Activated naive CD4-positive, alpha-beta T cell treated with anti-CD3 and anti-CD28 coated beads for 36 hours (primary cell): ENCODE measurements around the gene ARMC6. TPM values are rescaled to one million over a fixed set of nuclear protein-coding genes. Genes with fewer than 3 reads are reported as not detected.

ENCODE experiments used
- CTCF ChIA-PET: fragments of 350-600 bp; sonication (Branson Sonifier 250); formaldehyde crosslinking; loops from one replicate; lab custom pipeline; 2021; ENCODE audit warnings: antibody characterized with exemption; lab: Charles Lee
- DNase-seq: peaks from one replicate; pipeline ENCODE4 v3.0.0-alpha.2; 2020
- H3K27ac Mint-ChIP-seq: one replicate; pipeline ENCODE4 v1.8.0; 2021; ENCODE audit warnings: mild to moderate bottlenecking, mixed read lengths
- H3K27me3 Mint-ChIP-seq: one replicate; pipeline ENCODE4 v1.8.0; 2021; ENCODE audit warnings: low read depth, mixed read lengths
- H3K36me3 Mint-ChIP-seq: one replicate; pipeline ENCODE4 v1.8.0; 2021; ENCODE audit warnings: low read depth, mixed read lengths
- H3K4me1 Mint-ChIP-seq: one replicate; pipeline ENCODE4 v1.8.0; 2021; ENCODE audit warnings: low read depth, mixed read lengths
- H3K4me3 Mint-ChIP-seq: one replicate; pipeline ENCODE4 v1.8.0; 2021; ENCODE audit warnings: mild to moderate bottlenecking, moderate library complexity, mixed read lengths
- H3K9me3 Mint-ChIP-seq: one replicate; pipeline ENCODE4 v1.8.0; 2021; ENCODE audit warnings: mixed read lengths
- intact Hi-C: fragments of 100-400 bp; cut with micrococcal nuclease; formaldehyde crosslinking; loops from one replicate; pipeline ENCODE4 v1.15.1; 2023
- total RNA-seq, 2 experiments: library from RNA; stranded (reverse); gene quantifications; one replicate each; pipeline ENCODE4 v1.2.3, GENCODE V29; 2021

The ARMC6 gene
- total RNA-seq, result 10 to 100 TPM; 24.2 to 24.6 TPM

DNA sequence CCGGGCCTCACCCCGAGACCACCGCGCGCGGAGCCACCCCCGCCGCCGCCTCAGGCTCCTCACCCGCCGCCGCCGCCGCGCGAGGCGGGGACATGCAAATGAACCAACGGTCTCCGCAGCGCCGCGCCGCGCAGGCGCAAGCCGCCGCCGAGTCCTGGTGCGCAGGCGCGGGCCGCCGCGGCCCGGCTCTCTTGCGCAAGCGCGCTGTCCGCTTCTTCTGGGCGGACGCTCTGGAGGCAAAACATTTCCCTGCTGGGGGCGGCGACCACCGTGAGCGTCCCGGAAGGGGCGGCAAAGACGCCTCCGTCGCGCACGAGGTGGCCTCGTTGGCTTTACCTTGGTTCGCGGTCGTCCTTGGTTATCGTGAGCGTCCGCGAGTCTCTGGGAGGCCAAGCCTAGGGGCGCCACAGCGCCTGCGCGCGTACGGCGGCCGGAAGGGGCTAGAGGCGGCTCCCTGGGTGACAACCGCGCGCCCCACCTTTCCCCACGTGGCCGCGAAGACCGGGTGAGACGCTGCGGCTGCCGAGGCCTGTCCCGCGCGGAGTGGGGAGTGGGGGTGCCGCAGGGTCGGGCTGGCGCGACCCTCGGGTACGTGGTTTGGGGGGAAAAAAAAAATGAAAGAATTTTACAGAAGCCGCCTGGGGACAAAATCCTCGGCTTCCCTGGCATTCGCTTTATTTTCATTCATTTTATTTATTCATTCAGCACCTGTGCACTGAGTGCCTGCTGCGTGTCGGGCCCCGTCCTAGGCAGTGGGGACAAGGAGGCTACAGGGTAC, at the start of gene ARMC6, which contains the start of gene SUGP2:
ARMC6 (plus strand) TSS at position 178 of the 778 bp plus-strand sequence. CDS start 607 bp downstream, outside the sequence.
SUGP2 (minus strand) TSS at position 92 of the 778 bp plus-strand sequence. CDS start 2,446 bp downstream, outside the sequence.
- H3K36me3 Mint-ChIP-seq, result peaks cover 23% of the 10 kb centered on the region
- CTCF ChIA-PET, result interaction anchor here (0.6 kb wide), 1 partner anchor 37 kb away, joined by 3 read pairs; no protein-coding TSS in a partner anchor
- H3K27ac Mint-ChIP-seq, result peak within 1 kb of the TSS; percentile 86
- intact Hi-C loops, result loop anchor here (1.0 to 5.0 kb wide), 8 partner anchors 30 to 491 kb away; partner anchors contain the start of genes BORCS8, COPE, DDX49 and FKBP8
- peak; percentile 85 for DNase-seq
- no peaks in the 10 kb centered on the region for H3K27me3 Mint-ChIP-seq
- peak within 1 kb of the TSS; percentile 95 for H3K4me3 Mint-ChIP-seq
- H3K4me1 Mint-ChIP-seq, result peaks cover 37% of the 10 kb centered on the region
- H3K9me3 Mint-ChIP-seq, result no peaks in the 10 kb centered on the region

DNA sequence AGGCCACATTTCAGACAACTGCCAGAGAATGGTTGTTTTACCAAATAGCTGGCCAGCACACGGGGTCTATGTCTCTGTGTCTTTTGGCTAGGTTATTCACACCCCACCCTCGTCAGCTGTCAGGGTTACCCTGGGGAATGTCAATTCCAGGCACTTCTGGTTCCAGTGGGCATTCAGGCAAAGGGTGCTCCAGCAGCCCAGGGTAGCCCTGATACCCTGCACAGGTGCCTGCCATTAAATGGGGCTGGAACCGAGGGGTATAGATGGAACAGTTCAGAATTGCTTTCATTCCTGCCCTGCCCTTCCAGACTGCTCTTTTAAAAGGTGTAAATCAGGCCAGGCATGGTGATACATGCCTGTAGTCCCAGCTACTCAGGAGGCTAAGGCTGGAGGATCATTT, 49.2 kb upstream of the ARMC6 start:
- intact Hi-C loops, result no loop called here
- CTCF ChIA-PET, result interaction anchor here (0.6 kb wide), 1 partner anchor 98 kb away, joined by 4 read pairs; no protein-coding TSS in a partner anchor
- H3K9me3 Mint-ChIP-seq, result no peaks in the 10 kb centered on the region
- no peak overlapping the region for H3K27ac Mint-ChIP-seq
- H3K27me3 Mint-ChIP-seq, result no peaks in the 10 kb centered on the region
- H3K4me3 Mint-ChIP-seq, result no peak overlapping the region
- no peak for DNase-seq
- H3K4me1 Mint-ChIP-seq, result no peaks in the 10 kb centered on the region
- no peaks in the 10 kb centered on the region for H3K36me3 Mint-ChIP-seq

DNA sequence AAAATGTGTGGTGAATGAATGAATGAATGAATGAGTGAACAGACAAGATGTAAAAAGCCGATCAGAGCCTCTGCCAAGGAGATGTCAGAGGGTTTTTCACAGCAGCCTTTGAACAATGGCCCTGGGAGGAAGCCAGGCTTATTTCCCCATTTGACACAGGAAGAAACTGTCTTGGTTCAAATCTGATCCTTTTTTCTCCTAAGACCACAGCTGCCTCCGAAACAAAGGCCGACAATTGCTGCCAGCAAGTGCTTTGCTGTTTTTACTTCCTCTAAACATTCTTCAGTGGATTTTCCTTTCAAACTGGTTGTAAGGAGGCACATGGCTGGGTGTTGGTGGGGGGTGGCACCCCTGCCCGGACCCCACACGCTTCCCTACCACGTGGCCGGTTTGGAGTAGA, 48.1 kb upstream of the ARMC6 start:
- intact Hi-C loops, result no loop called here
- DNase-seq, result no peak
- Mint-ChIP-seq H3K4me1 (no peaks in the 10 kb centered on the region), H3K4me3 (no peak overlapping the region), H3K9me3 (no peaks in the 10 kb centered on the region), H3K27ac (no peak overlapping the region), H3K36me3 (no peaks in the 10 kb centered on the region), H3K27me3 (no peaks in the 10 kb centered on the region)
- CTCF ChIA-PET, result no interaction called here

DNA sequence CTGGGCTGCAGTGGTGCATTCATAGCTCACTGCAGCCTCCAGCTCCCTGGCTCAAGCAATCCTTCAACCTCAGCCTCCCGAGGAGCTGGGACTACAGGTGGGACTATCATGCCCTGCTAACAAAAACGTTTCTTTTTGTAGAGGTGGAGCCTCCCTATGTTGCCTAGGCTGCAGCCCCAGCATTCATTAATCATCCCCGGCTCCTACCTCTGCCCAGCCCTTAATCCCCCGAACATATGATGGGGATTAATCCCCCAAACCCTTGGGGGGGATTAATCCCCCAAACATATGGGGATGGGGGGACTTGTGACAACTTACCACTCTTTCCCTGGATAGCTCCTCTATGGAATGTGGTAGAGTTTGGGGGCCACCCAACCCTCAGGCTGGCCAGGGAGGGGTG, 45.9 kb upstream of the ARMC6 start:
- no peak for DNase-seq
- peaks cover 3% of the 10 kb centered on the region for H3K36me3 Mint-ChIP-seq
- no peak overlapping the region for H3K27ac Mint-ChIP-seq
- intact Hi-C loops, result no loop called here
- CTCF ChIA-PET, result interaction anchor here (1.0 to 1.1 kb wide), 2 partner anchors 71 to 364 kb away, joined by 3 to 4 read pairs; no protein-coding TSS in a partner anchor
- no peaks in the 10 kb centered on the region for H3K9me3 Mint-ChIP-seq
- H3K27me3 Mint-ChIP-seq, result no peaks in the 10 kb centered on the region
- no peaks in the 10 kb centered on the region for H3K4me1 Mint-ChIP-seq
- H3K4me3 Mint-ChIP-seq, result no peak overlapping the region

DNA sequence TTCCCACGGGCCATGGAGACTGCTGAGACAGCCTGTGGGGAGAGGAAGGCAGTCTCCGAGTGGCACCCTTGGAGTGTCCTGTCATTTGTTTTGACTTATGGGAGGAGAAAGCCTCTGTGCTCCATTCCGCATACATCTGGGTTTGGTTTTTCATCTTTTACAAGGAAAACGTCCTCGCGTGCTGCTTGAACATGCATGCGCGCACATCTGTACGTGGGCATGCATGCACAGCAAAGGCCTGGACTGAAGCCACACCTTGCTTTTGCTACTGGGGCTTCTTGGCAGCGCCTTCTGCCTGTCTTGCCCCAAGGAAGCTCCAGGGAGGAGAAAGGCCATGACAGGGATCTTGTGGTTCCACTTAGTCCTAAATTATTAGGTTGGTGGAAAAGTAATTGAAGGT, 44.1 kb upstream of the ARMC6 start:
- Mint-ChIP-seq H3K36me3 (peaks cover 12% of the 10 kb centered on the region), H3K27me3 (no peaks in the 10 kb centered on the region), H3K4me3 (no peak overlapping the region), H3K4me1 (no peaks in the 10 kb centered on the region), H3K27ac (no peak overlapping the region), H3K9me3 (no peaks in the 10 kb centered on the region)
- intact Hi-C loops, result no loop called here
- no peak for DNase-seq
- CTCF ChIA-PET, result no interaction called here

DNA sequence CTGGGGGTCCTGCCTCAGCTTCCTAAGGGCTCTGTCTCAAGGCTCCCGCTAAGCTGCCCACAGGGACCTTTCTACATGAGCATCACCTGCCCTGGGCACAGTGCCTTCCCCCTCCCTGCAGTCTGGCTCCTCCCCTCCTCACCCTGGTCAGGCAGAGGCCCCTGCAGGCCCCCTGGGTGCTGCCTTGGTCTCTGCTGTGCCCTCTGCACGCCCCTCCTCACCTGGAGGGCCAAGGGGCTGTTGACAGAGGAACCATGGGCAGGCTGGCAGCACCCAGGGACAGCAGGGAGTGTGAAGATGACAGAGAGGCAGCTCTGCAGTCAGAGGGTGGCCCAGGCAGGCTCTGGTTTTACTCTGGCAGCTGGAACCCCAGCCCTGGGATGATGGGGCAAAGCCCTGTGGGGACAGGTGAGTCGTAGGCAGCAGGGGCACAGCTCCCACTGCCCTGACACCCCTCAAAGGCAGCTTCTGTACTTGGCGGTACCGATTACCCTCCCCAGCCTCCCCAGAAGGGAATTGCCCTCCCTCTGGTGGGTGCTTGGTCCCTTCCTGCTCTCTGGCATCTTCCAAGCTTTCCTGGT, 43.2 kb upstream of the ARMC6 start:
- H3K9me3 Mint-ChIP-seq, result no peaks in the 10 kb centered on the region
- H3K27me3 Mint-ChIP-seq, result no peaks in the 10 kb centered on the region
- H3K36me3 Mint-ChIP-seq, result peaks cover 14% of the 10 kb centered on the region
- no peak overlapping the region for H3K4me3 Mint-ChIP-seq
- no peak overlapping the region for H3K27ac Mint-ChIP-seq
- intact Hi-C loops, result no loop called here
- no peak for DNase-seq
- H3K4me1 Mint-ChIP-seq, result no peaks in the 10 kb centered on the region
- CTCF ChIA-PET, result no interaction called here

DNA sequence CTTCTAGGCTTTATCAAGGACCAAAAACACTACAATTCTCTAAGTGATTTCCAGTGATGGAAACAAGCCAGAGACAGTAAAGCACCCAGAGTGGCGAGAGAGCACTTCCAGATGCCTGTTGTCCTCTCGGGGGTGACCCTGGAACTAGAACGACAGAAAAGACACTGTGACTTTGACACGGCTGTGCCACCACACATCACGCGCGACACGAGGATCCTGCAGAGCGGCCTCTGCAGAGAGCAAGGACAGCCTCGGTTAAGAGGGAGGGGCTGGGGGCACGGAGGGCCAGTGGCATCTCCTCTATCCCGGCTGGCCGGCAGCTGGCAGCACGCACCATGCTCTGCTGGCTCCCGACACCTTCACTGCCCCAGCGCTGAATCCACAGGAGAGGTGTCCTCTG, 42.4 kb upstream of the ARMC6 start:
- peaks cover 14% of the 10 kb centered on the region for H3K36me3 Mint-ChIP-seq
- no peak for DNase-seq
- intact Hi-C loops, result no loop called here
- H3K27ac Mint-ChIP-seq, result no peak overlapping the region
- H3K4me3 Mint-ChIP-seq, result no peak overlapping the region
- H3K27me3 Mint-ChIP-seq, result no peaks in the 10 kb centered on the region
- no peaks in the 10 kb centered on the region for H3K9me3 Mint-ChIP-seq
- no peaks in the 10 kb centered on the region for H3K4me1 Mint-ChIP-seq
- CTCF ChIA-PET, result no interaction called here

DNA sequence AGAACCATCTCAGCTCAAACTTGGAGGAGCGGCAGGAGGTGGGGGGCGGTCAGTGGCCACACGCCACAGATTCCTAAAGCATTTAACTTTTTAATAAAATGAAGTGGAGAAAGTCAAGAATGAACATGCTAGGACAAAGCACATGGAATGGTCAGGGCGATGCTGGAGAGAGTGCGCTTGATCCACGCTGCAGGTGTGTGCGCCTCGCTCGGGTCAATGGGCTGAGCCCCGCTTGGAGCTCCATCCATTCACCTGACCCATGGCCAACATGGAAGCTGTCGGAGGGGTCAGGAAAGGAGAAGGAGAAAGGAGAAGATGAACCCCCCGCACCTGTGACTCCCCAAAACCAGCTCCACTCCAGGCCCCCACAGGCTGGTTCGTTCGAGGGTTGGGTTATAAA, 41.9 kb upstream of the ARMC6 start:
- H3K9me3 Mint-ChIP-seq, result no peaks in the 10 kb centered on the region
- H3K27me3 Mint-ChIP-seq, result no peaks in the 10 kb centered on the region
- H3K36me3 Mint-ChIP-seq, result peaks cover 14% of the 10 kb centered on the region
- DNase-seq, result no peak
- CTCF ChIA-PET, result no interaction called here
- H3K4me1 Mint-ChIP-seq, result no peaks in the 10 kb centered on the region
- H3K4me3 Mint-ChIP-seq, result no peak overlapping the region
- intact Hi-C loops, result no loop called here
- no peak overlapping the region for H3K27ac Mint-ChIP-seq

DNA sequence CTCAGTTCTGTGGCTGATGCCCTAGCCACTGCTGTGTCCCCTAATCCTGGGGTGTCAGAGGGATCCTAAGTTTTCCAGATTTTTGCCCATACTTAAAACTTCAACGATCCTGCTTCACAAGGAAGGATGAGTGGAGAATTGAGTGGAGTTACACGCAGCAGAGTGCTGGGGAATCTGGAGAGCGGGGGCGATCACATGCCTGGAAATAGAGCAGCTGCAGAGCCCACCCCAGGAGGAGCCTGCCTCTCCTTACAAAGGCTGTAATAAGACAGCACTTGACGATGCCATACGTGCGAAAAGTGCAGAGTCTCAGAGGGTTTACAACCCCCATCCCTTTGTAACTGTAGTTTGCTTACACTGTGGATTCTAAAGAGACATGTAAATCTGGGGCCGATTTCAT, 40.7 kb upstream of the ARMC6 start:
- Mint-ChIP-seq H3K4me1 (no peaks in the 10 kb centered on the region), H3K9me3 (no peaks in the 10 kb centered on the region), H3K36me3 (peaks cover 16% of the 10 kb centered on the region), H3K27me3 (no peaks in the 10 kb centered on the region), H3K27ac (no peak overlapping the region), H3K4me3 (no peak overlapping the region)
- intact Hi-C loops, result no loop called here
- CTCF ChIA-PET, result no interaction called here
- no peak for DNase-seq

DNA sequence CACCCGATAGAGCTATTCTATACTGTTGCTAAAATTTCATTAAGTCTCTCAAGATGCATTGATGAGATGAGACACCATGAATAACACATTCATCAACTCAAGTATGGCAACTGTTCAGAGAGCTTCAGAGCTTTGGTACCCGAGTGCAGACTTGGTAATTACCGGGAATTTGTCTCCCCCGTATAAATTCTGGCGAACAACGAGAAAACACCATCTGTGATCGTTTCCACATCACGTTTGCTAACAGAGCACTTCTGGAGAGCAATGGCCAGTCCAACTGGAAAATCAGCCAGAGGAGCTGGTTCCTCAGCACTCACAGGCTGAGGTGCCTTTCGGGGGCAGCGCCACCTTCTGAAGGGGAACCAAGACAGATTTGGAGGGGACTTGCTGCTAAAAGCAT, 40.3 kb upstream of the ARMC6 start:
- H3K4me1 Mint-ChIP-seq, result no peaks in the 10 kb centered on the region
- H3K36me3 Mint-ChIP-seq, result peaks cover 16% of the 10 kb centered on the region
- no peak overlapping the region for H3K4me3 Mint-ChIP-seq
- H3K27ac Mint-ChIP-seq, result no peak overlapping the region
- no peaks in the 10 kb centered on the region for H3K27me3 Mint-ChIP-seq
- no peak for DNase-seq
- intact Hi-C loops, result no loop called here
- CTCF ChIA-PET, result no interaction called here
- no peaks in the 10 kb centered on the region for H3K9me3 Mint-ChIP-seq

DNA sequence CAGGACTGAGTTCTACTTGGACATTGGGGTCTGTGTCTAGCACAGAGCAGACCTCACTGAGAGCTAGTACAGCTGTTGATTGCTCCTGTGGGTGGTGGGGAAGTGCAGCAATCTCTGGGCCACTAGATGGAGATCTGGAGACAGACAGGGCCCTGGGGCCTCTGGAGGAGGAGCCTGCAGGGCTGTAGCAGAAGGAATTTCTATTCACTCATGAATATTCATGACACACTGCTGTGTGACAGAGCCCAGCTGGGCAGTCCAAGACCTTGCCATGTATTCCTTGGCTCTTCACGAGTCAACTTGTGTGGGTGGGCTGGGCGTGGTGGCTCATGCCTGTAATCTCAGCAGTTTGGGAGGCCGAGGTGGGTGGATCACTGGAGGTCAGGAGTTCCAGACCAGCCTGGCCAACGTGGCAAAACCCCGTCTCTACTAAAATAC, 37.6 kb upstream of the ARMC6 start:
- Mint-ChIP-seq H3K4me1 (peaks cover 11% of the 10 kb centered on the region), H3K9me3 (no peaks in the 10 kb centered on the region), H3K36me3 (peaks cover 31% of the 10 kb centered on the region), H3K27me3 (no peaks in the 10 kb centered on the region), H3K4me3 (no peak overlapping the region), H3K27ac (no peak overlapping the region)
- CTCF ChIA-PET, result interaction anchor here (0.6 to 1.6 kb wide), 2 partner anchors 9 to 106 kb away, joined by 4 to 5 read pairs; no protein-coding TSS in a partner anchor
- intact Hi-C loops, result no loop called here
- DNase-seq, result peak; percentile 19

DNA sequence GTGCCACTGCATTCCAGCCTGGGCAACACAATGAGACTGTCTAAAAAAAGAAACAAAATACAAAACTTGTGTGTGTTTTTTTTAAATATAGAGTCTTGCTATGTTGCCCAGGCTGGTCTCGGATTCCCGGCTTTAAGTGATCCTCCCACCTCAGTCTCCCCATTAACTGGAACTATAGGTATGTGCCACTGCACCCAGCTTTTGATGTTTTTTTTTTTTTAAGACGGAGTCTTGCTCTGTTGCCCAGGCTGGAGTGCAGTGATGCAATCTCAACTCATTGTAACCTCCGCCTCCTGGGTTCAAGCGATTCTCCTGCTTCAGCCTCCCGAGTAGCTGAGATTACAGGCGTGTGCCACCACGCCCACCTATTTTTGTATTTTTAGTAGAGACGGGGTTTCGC, 37.1 kb upstream of the ARMC6 start:
- CTCF ChIA-PET, result interaction anchor here (0.6 to 1.6 kb wide), 4 partner anchors 9 to 106 kb away, joined by 3 to 5 read pairs (median 4); partner anchors contain the start of genes ARMC6 and SUGP2
- no peaks in the 10 kb centered on the region for H3K9me3 Mint-ChIP-seq

More for the DNA sequence above, 37.1 kb upstream of the ARMC6 start:
- peaks cover 11% of the 10 kb centered on the region for H3K4me1 Mint-ChIP-seq
- no peak overlapping the region for H3K27ac Mint-ChIP-seq
- no peak for DNase-seq
- intact Hi-C loops, result no loop called here
- H3K36me3 Mint-ChIP-seq, result peaks cover 31% of the 10 kb centered on the region
- no peaks in the 10 kb centered on the region for H3K27me3 Mint-ChIP-seq
- no peak overlapping the region for H3K4me3 Mint-ChIP-seq
